Dedifferentiated amniotic fluid mesenchymal stem cell (primary cell): ENCODE results near the gene GTF2A1L.
A peak's percentile ranks its signal among the peaks of the same experiment; 100 is the strongest.
"Not testable (repeated sequence)": the region's sequence is repeated elsewhere in the genome, so short reads cannot be mapped to it uniquely, and the experiment has no call there.

Experiments
- DNase-seq: peaks from one replicate; pipeline ENCODE4 v3.0.0-alpha.2; 2016; ENCODE audit errors: extremely low spot score

GTF2A1L gene

GRCh38 chr2:48617618-48618017 lies at the start of gene GTF2A1L:
TSS of gene GTF2A1L (plus strand) at chr2:48617856. CDS start at chr2:48617875, 19 bp downstream.
- DNase-seq, result no peak

- DNase-seq, result no peak
These were observed 49.1 kb upstream of the GTF2A1L start for GRCh38 chr2:48568547-48568946.

GRCh38 chr2:48569433-48569832 lies 48.2 kb upstream of the GTF2A1L start:
- peak; percentile 51 for DNase-seq

GRCh38 chr2:48572816-48573215 lies 44.8 kb upstream of the GTF2A1L start:
- no peak for DNase-seq

GRCh38 chr2:48574353-48575287 lies 43.0 kb upstream of the GTF2A1L start:
- no peak for DNase-seq

- DNase-seq, result no peak
These were observed 39.3 kb upstream of the GTF2A1L start for GRCh38 chr2:48578313-48578712.

- no peak for DNase-seq
These were observed 33.7 kb upstream of the GTF2A1L start for GRCh38 chr2:48583961-48584360.

GRCh38 chr2:48584551-48584950 lies 33.1 kb upstream of the GTF2A1L start:
- DNase-seq, result no peak

- no peak for DNase-seq
These were observed 31.2 kb upstream of the GTF2A1L start for GRCh38 chr2:48586433-48586832.

GRCh38 chr2:48587560-48587959 lies 30.1 kb upstream of the GTF2A1L start:
- no peak for DNase-seq

- no peak for DNase-seq
These were observed 29.7 kb upstream of the GTF2A1L start for GRCh38 chr2:48587961-48588360.

- no peak for DNase-seq
These were observed 28.9 kb upstream of the GTF2A1L start for GRCh38 chr2:48588745-48589144.

- peak; percentile 65 for DNase-seq
These were observed 28.4 kb upstream of the GTF2A1L start for GRCh38 chr2:48589170-48589767.

- DNase-seq, result no peak
These were observed 27.6 kb upstream of the GTF2A1L start for GRCh38 chr2:48590017-48590416.

- DNase-seq, result no peak
These were observed 25.6 kb upstream of the GTF2A1L start for GRCh38 chr2:48592067-48592466.

GRCh38 chr2:48596751-48597150 lies 20.9 kb upstream of the GTF2A1L start:
- DNase-seq, result not testable (repeated sequence)

GRCh38 chr2:48597492-48597891 lies 20.2 kb upstream of the GTF2A1L start:
- DNase-seq, result no peak

GRCh38 chr2:48600204-48600813 lies 17.3 kb upstream of the GTF2A1L start:
- peak; percentile 41 for DNase-seq

- peak; percentile 28 for DNase-seq
These were observed 16.7 kb upstream of the GTF2A1L start for GRCh38 chr2:48600917-48601316.

- no peak for DNase-seq
These were observed 16.3 kb upstream of the GTF2A1L start for GRCh38 chr2:48601349-48601748.

- DNase-seq, result no peak
These were observed 12.0 kb upstream of the GTF2A1L start for GRCh38 chr2:48605482-48606175.
